Activated CD8-positive, alpha-beta memory T cell treated with anti-CD3 and anti-CD28 coated beads, Interleukin-2, amount 50 U/mL, for 4 hours (primary cell): ENCODE results near the gene ZNF217.
"Not testable (repeated sequence)": the region's sequence is repeated elsewhere in the genome, so short reads cannot be mapped to it uniquely, and the experiment has no call there.

Experiments
- DNase-seq: peaks from one replicate; pipeline ENCODE4 v3.0.0-alpha.2; 2020

ZNF217 gene

DNA sequence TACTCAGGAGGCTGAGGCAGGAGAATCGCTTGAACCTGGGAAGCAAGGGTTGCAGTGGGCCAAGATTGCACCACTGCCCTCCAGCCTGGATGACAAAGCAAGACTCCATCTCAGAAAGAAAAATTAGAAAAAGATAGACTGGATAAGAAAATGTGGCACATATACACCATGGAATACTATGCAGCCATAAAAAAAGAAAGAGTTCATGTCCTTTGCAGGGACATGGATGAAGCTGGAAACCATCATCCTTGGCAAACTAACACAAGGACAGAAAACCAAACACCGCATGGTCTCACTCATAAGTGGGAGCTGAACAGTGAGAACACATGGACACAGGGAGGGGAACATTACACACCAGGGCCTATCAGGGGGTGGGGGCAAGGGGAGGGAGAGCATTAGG, 70.0 kb downstream of the ZNF217 start:
- DNase-seq, result not testable (repeated sequence)

DNA sequence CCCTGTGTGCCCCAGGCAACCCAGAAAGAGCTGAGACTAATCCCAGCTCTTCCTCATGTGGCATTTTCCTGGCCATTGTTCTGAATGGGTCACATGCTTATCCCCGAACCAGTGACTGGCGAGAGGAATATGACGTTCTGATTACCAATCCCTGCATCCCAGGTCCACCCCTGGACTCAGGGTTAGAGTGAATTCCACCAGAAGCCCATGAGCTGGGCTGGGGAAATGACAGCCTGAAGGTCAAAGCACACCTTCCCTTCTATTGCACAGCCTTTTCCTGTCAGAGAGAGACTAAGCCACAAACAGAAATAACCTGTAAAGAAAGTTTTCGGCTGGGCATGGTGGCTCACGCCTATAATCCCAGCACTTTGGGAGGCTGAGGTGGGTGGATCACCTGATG, 70.9 kb downstream of the ZNF217 start:
- DNase-seq, result no peak

DNA sequence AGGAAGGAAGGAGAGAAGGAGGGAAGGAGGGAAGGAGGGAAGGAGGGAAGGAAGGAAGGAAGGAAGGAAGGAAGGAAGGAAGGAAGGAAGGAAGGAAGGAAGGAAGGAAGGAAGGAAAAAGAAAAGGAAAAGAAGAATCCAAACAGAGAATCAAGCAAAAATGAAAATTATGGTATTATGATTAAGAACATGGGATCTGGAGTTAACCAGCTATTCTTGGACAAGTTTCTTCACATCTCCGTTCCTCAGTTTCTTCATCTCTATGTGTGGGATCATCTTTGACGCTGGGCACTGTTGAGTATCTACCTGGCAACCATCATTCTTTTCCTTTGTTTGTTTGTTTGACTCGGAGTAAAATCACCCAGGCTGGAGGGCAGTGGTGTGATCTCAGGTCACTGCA, 71.6 kb downstream of the ZNF217 start:
- no peak for DNase-seq

DNA sequence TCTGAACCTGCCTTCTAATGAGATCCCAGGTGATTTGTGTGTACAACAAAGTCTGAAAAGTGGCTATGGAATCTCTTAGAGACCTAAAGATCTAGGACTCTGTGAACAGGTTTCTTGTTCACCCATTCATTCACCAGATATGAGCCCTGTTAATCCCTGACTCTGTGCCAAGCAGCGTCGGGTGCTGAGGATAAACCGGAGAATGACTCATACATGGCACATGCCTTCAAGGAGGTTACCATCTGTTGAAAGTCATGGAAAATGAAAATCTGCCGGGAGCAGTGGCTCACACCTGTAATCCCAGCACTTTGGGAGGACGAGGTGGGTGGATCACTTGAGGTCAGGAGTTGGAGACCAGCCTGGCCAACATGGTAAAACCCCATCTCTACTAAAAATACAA, 72.2 kb downstream of the ZNF217 start:
- not testable (repeated sequence) for DNase-seq

DNA sequence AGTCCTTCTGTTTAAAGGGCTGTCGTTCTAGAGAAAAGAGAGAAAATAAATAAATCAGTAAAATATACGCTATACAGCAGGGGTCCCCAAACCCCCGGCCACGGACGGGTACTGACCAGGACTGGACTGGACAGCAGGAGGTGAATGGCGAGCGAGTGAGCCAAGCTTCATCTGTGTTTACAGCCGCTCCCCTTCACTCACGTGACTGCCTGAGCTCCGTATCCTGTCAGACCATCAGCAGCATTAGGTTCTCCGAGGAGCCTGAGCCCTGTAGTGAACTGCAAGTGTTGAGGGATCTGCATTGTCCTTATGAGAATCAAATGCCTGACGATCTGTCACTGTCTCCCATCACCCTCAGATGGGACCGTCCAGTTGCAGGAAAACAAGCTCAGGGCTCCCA, 76.5 kb downstream of the ZNF217 start:
- DNase-seq, result no peak
